Measurements from ENCODE around the gene TBCD.

- TF ChIP-seq ATF6 (CRISPR knock-in tag; IDR thresholded peaks at IDR 0.05): no peak
- no peak for TF ChIP-seq MAX (CRISPR knock-in tag; IDR thresholded peaks at IDR 0.05)
- TF ChIP-seq TEAD4 (CRISPR knock-in tag; IDR thresholded peaks at IDR 0.05): no peak
- TF ChIP-seq, protein P1, sequence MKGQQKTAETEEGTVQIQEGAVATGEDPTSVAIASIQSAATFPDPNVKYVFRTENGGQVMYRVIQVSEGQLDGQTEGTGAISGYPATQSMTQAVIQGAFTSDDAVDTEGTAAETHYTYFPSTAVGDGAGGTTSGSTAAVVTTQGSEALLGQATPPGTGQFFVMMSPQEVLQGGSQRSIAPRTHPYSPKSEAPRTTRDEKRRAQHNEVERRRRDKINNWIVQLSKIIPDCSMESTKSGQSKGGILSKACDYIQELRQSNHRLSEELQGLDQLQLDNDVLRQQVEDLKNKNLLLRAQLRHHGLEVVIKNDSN (CRISPR knock-in tag; IDR thresholded peaks at IDR 0.05): no peak
- TF ChIP-seq, protein P2, sequence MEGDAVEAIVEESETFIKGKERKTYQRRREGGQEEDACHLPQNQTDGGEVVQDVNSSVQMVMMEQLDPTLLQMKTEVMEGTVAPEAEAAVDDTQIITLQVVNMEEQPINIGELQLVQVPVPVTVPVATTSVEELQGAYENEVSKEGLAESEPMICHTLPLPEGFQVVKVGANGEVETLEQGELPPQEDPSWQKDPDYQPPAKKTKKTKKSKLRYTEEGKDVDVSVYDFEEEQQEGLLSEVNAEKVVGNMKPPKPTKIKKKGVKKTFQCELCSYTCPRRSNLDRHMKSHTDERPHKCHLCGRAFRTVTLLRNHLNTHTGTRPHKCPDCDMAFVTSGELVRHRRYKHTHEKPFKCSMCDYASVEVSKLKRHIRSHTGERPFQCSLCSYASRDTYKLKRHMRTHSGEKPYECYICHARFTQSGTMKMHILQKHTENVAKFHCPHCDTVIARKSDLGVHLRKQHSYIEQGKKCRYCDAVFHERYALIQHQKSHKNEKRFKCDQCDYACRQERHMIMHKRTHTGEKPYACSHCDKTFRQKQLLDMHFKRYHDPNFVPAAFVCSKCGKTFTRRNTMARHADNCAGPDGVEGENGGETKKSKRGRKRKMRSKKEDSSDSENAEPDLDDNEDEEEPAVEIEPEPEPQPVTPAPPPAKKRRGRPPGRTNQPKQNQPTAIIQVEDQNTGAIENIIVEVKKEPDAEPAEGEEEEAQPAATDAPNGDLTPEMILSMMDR (IDR thresholded peaks at IDR 0.05): no peak
- no peak for TF ChIP-seq NR2C2 (CRISPR knock-in tag; IDR thresholded peaks at IDR 0.05)
- no peak for TF ChIP-seq ZNF263 (CRISPR knock-in tag; IDR thresholded peaks at IDR 0.05; ENCODE audit: low read depth)
Observed at GRCh38 chr17:82703935-82704865, 47.7 kb upstream of the TBCD start.
